Measurements from ENCODE around the gene BTBD9.

Gene BTBD9

GRCh38 chr6:38566295-38567030 is 73.3 kb downstream of the BTBD9 start:
- no peak for DNase-seq (ENCODE audit: extremely low read depth, insufficient read length)
- no peaks in the 10 kb centered on the region for H3K36me3 ChIP-seq (ENCODE audit: control insufficient read depth, insufficient read depth, low read length)
- H3K27me3 ChIP-seq (replicated peaks; ENCODE audit: control insufficient read depth, insufficient read depth, low read length), result no peaks in the 10 kb centered on the region
- H3K4me3 ChIP-seq (replicated peaks; ENCODE audit: low read depth, low read length), result no peak overlapping the region
- no peak for TF ChIP-seq CTCF (IDR thresholded peaks at IDR 0.05; ENCODE audit: insufficient read depth, low read length, poor library complexity, severe bottlenecking)

- DNase-seq (ENCODE audit: extremely low read depth, insufficient read length), result no peak
- Histone ChIP-seq H3K4me3 (replicated peaks; ENCODE audit: low read depth, low read length) (no peak overlapping the region), H3K27me3 (replicated peaks; ENCODE audit: control insufficient read depth, insufficient read depth, low read length) (no peaks in the 10 kb centered on the region), H3K36me3 (ENCODE audit: control insufficient read depth, insufficient read depth, low read length) (no peaks in the 10 kb centered on the region)
- no peak for TF ChIP-seq CTCF (IDR thresholded peaks at IDR 0.05; ENCODE audit: insufficient read depth, low read length, poor library complexity, severe bottlenecking)
Observed at GRCh38 chr6:38564301-38564700, 75.4 kb downstream of the BTBD9 start.

GRCh38 chr6:38555606-38556005 is 84.1 kb downstream of the BTBD9 start:
- no peak for DNase-seq (ENCODE audit: extremely low read depth, insufficient read length)
- no peak for TF ChIP-seq CTCF (IDR thresholded peaks at IDR 0.05; ENCODE audit: insufficient read depth, low read length, poor library complexity, severe bottlenecking)
- no peaks in the 10 kb centered on the region for H3K27me3 ChIP-seq (replicated peaks; ENCODE audit: control insufficient read depth, insufficient read depth, low read length)
- H3K36me3 ChIP-seq (ENCODE audit: control insufficient read depth, insufficient read depth, low read length), result no peaks in the 10 kb centered on the region
- H3K4me3 ChIP-seq (replicated peaks; ENCODE audit: low read depth, low read length), result no peak overlapping the region

GRCh38 chr6:38554700-38555413 is 84.9 kb downstream of the BTBD9 start:
- no peak for TF ChIP-seq CTCF (IDR thresholded peaks at IDR 0.05; ENCODE audit: insufficient read depth, low read length, poor library complexity, severe bottlenecking)
- H3K4me3 ChIP-seq (replicated peaks; ENCODE audit: low read depth, low read length), result no peak overlapping the region
- no peak for DNase-seq (ENCODE audit: extremely low read depth, insufficient read length)
- H3K27me3 ChIP-seq (replicated peaks; ENCODE audit: control insufficient read depth, insufficient read depth, low read length), result no peaks in the 10 kb centered on the region
- no peaks in the 10 kb centered on the region for H3K36me3 ChIP-seq (ENCODE audit: control insufficient read depth, insufficient read depth, low read length)

- Histone ChIP-seq H3K36me3 (ENCODE audit: control insufficient read depth, insufficient read depth, low read length) (no peaks in the 10 kb centered on the region), H3K27me3 (replicated peaks; ENCODE audit: control insufficient read depth, insufficient read depth, low read length) (no peaks in the 10 kb centered on the region), H3K4me3 (replicated peaks; ENCODE audit: low read depth, low read length) (no peak overlapping the region)
- TF ChIP-seq CTCF (IDR thresholded peaks at IDR 0.05; ENCODE audit: insufficient read depth, low read length, poor library complexity, severe bottlenecking), result no peak
- DNase-seq (ENCODE audit: extremely low read depth, insufficient read length), result no peak
Observed at GRCh38 chr6:38554014-38554413, 85.7 kb downstream of the BTBD9 start.

All from GM06990 (cell line).